Astrocyte of the spinal cord (primary cell): ENCODE data around the gene EVA1B.

Experiments used
- DNase-seq: peaks from one replicate; pipeline ENCODE4 v3.0.0; 2011; ENCODE audit warnings: low read depth, low spot score
- H3K4me3 ChIP-seq: 2 replicates; pipeline ENCODE4 v1.5.1; 2011; ENCODE audit warnings: low read depth, mild to moderate bottlenecking, low read length, moderate library complexity
- in situ Hi-C: cut with HindIII; loops from 2 replicates; pipeline ENCODE4 v1.10.0; 2017; ENCODE audit warnings: low sequenced_read_pairs
- TF ChIP-seq, protein P1 (sequence below): IDR thresholded peaks from 2 replicates; pipeline ENCODE4 v1.5.1; 2012; ENCODE audit warnings: low read depth, mild to moderate bottlenecking, low read length, inconsistent platforms

Gene EVA1B

DNA sequence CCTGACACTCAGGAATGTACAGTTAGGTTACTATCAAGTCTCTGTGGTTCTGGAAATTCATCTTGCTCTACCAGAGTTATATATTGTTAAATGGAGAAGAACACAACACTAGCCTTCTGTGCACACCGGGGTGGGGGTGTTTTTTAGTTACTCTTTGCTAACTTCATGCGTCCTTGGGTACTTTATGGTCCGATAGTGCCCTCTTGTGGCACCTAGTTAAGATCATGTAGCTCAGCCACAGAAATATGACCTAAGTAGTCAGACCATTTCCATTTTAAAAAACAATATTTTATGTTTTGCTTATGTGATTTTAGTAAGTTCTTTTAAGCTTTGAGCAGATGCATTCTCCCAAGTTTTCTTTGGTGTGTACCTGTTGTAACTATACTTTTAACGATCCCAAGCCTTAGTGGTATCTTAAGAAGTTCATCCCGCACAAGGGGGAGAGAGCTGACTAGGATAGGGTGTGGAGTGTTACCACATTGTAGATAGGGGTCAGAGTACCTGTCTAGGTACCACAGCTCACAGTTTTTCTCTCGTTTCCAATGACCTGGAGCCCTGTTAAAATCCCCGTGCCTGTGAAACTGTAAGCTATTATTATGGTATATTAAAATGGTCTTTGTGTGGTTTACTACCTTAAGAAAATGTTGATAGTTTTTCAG is 37.9 kb downstream of the EVA1B start:
- no peak overlapping the region for H3K4me3 ChIP-seq
- DNase-seq: peak; percentile 88
- in situ Hi-C loops: loop anchor here (25.0 kb wide), 1 partner anchor 148 kb away; the partner anchor contains the start of genes COL8A2 and TRAPPC3
- TF ChIP-seq, protein P1, sequence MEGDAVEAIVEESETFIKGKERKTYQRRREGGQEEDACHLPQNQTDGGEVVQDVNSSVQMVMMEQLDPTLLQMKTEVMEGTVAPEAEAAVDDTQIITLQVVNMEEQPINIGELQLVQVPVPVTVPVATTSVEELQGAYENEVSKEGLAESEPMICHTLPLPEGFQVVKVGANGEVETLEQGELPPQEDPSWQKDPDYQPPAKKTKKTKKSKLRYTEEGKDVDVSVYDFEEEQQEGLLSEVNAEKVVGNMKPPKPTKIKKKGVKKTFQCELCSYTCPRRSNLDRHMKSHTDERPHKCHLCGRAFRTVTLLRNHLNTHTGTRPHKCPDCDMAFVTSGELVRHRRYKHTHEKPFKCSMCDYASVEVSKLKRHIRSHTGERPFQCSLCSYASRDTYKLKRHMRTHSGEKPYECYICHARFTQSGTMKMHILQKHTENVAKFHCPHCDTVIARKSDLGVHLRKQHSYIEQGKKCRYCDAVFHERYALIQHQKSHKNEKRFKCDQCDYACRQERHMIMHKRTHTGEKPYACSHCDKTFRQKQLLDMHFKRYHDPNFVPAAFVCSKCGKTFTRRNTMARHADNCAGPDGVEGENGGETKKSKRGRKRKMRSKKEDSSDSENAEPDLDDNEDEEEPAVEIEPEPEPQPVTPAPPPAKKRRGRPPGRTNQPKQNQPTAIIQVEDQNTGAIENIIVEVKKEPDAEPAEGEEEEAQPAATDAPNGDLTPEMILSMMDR: peak; percentile 66

DNA sequence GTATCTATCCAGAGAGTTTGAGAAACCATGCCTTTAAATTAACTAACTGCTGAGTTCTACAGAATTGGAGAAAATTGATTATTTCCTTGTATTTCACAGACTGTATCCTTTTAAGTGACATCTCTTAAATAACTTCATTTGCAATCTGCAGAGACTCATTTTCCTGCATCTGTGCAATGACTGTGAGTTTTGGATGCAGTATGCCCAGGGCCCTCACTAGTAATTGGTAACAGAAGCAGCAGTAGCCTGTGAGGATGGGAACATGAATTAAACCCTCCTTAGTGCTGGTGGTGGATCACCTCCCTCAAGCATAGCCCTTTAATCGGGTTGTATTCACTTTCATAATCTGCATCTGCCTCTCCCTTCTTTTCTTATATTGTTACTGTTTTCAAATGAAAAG is 38.9 kb downstream of the EVA1B start:
- no peak for DNase-seq
- no peak overlapping the region for H3K4me3 ChIP-seq
- TF ChIP-seq, protein P1: no peak
- in situ Hi-C loops: loop anchor here (25.0 kb wide), 1 partner anchor 147 kb away; the partner anchor contains the start of genes COL8A2 and TRAPPC3

DNA sequence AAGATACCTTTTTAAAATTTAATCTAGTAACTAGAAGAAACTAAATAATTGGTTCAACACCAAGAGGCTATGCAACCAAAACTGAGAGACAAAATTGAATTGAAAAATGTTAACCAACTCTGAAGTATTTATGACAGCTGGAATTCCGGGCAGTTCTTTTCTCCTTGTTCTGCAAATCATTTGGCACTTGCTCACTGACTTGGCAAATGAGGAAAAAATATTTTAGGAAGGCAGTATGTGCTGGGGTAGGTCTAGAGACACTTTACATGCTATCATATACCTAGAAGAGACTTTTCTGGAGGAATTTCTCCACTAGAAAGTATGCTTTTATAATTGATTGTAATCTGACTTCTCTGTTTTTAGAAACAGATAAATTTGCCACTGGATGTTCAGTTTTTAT is 39.4 kb downstream of the EVA1B start:
- no peak overlapping the region for H3K4me3 ChIP-seq
- no peak for DNase-seq
- TF ChIP-seq, protein P1: no peak
- in situ Hi-C loops: loop anchor here (25.0 kb wide), 1 partner anchor 147 kb away; the partner anchor contains the start of genes COL8A2 and TRAPPC3

DNA sequence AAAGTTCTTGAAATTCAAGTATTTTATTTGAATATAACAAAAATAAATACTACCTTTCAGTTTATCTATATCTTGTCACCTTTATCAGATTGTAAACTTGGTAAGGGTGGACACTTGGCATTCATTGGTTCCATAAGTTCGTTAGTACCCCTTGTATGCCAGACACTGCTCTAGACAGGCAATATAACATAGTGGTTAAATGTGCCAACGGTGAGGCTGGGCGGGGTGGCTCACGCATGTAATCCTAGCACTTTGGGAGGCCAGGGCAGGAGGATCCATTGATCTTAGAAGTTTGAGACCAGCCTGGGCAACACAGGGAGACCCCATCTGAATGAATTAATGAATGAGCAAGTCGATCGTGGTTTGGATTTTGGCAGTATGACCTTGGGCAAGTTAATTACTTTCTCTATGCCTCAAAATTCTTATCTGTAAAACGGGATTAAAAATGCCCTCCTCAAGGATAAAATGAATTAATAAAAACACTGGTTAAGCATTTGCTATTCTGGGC is 43.6 kb downstream of the EVA1B start:
- TF ChIP-seq, protein P1: no peak
- no peak for DNase-seq
- no peak overlapping the region for H3K4me3 ChIP-seq
- in situ Hi-C loops: loop anchor here (25.0 kb wide), 1 partner anchor 143 kb away; the partner anchor contains the start of genes COL8A2 and TRAPPC3

DNA sequence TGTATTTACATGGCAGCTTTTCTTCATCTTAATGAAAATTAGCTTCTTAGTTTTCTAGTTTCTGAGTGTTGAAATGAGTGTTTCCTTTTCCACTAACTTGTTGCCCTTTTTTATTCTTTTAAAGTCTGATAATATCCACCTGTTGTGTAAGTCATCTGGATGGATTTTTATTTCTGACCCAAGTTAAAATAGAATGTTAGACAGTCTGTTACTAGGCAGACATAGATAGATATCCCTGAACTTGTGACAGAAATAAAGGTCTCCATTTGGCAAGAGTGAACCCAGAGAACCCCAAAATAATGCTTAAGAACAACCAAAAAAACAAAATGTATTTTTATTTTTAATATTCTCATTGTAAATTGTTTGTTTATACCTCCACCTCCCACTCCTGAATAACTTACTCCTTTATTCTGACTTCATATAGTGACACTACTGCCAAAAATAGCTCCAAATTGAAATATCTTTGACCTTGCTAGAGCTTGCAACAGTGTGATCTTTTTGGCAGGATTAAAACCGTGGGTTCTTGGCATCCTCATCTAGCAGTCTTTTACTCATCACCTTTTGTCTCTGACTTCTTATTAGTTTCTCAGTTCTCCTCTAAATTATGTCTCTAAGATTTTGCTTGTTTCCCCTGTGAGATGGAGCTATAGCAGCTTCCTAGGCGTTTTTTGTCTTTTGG is 44.2 kb downstream of the EVA1B start:
- TF ChIP-seq, protein P1: no peak
- in situ Hi-C loops: loop anchor here (25.0 kb wide), 1 partner anchor 142 kb away; the partner anchor contains the start of genes COL8A2 and TRAPPC3
- H3K4me3 ChIP-seq: no peak overlapping the region
- DNase-seq: peak; percentile 28

DNA sequence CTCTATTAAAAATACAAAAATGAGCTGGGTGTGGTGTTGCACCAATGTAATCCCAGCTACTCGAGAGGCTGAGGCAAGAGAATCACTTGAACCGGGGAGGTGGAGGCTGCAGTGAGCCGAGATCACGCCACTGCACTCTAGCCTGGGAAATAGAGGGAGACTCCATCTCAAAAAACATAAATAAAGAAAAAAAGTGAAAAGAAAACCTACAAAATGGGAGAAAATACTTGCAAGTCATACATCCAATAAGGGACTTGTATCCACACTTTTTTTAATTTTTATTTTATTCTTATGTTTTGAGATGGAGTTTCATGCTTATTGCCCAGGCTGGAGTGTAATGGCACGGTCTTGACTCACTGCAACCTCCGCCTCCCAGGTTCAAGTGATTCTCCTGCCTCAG is 46.8 kb downstream of the EVA1B start:
- in situ Hi-C loops: loop anchor here (25.0 kb wide), 1 partner anchor 139 kb away; the partner anchor contains the start of genes COL8A2 and TRAPPC3
- no peak overlapping the region for H3K4me3 ChIP-seq
- DNase-seq: no peak
- TF ChIP-seq, protein P1: no peak
